Renal cortex interstitium (tissue), 15 donors: ENCODE data around the gene ACOT13. TPM values are rescaled to one million over a fixed set of nuclear protein-coding genes. Genes with fewer than 3 reads are reported as not detected.
"Not testable (repeated sequence)": the region's sequence is repeated elsewhere in the genome, so short reads cannot be mapped to it uniquely, and the experiment has no call there.

Experiments used
- DNase-seq, 11 donors: peaks; one replicate each; pipeline ENCODE4 v3.0.0-alpha.2; 2013; ENCODE audit warnings: low read depth in 9 of 11, low spot score in 4 of 11; ENCODE audit errors: extremely low read depth in 1 of 11
- long read RNA-seq, 16 experiments: transcript quantifications; one replicate each; lab custom pipeline, GENCODE V29; 2026
- polyA plus RNA-seq, 3 donors: library from polyadenylated mRNA; unstranded; fragments of 120-200 nt; gene quantifications; one replicate each; pipeline ENCODE4 v1.2.1, GENCODE V29; 2013; ENCODE audit not compliant: insufficient read length in 3 of 3

Gene ACOT13
- polyA plus RNA-seq, result 10 to 100 TPM; 30.8 to 40.3 (median 37.1) TPM
- long read RNA-seq, donor 1, full-length matches to known transcripts, result 31 of 42 reads
- long read RNA-seq, donor 1, partial matches to known transcripts, result 11 of 42 reads
- long read RNA-seq, donor 1, other reads (novel, unspliced or antisense), result 0 of 42 reads
- long read RNA-seq, donor 2, full-length matches to known transcripts, result 34 of 43 reads
- long read RNA-seq, donor 2, partial matches to known transcripts, result 9 of 43 reads
- long read RNA-seq, donor 2, other reads (novel, unspliced or antisense), result 0 of 43 reads
- long read RNA-seq, donor 3, full-length matches to known transcripts, result 53 of 182 reads
- long read RNA-seq, donor 3, partial matches to known transcripts, result 129 of 182 reads
- long read RNA-seq, donor 3, other reads (novel, unspliced or antisense), result 0 of 182 reads
- long read RNA-seq, donor 4, full-length matches to known transcripts, result 32 of 32 reads
- long read RNA-seq, donor 4, partial matches to known transcripts, result 0 of 32 reads
- long read RNA-seq, donor 4, other reads (novel, unspliced or antisense), result 0 of 32 reads
- long read RNA-seq, donor 5, result 0 reads
- long read RNA-seq, donor 6, full-length matches to known transcripts, result 28 of 219 reads
- long read RNA-seq, donor 6, partial matches to known transcripts, result 82 of 219 reads
- long read RNA-seq, donor 6, other reads (novel, unspliced or antisense), result 109 of 219 reads
- long read RNA-seq, donor 7, full-length matches to known transcripts, result 42 of 66 reads
- long read RNA-seq, donor 7, partial matches to known transcripts, result 24 of 66 reads
- long read RNA-seq, donor 7, other reads (novel, unspliced or antisense), result 0 of 66 reads
- long read RNA-seq, donor 8, result 0 reads
- long read RNA-seq, donor 9, full-length matches to known transcripts, result 37 of 43 reads
- long read RNA-seq, donor 9, partial matches to known transcripts, result 6 of 43 reads
- long read RNA-seq, donor 9, other reads (novel, unspliced or antisense), result 0 of 43 reads
- long read RNA-seq, donor 10, full-length matches to known transcripts, result 38 of 57 reads
- long read RNA-seq, donor 10, partial matches to known transcripts, result 19 of 57 reads
- long read RNA-seq, donor 10, other reads (novel, unspliced or antisense), result 0 of 57 reads
- long read RNA-seq, donor 11, full-length matches to known transcripts, result 19 of 19 reads
- long read RNA-seq, donor 11, partial matches to known transcripts, result 0 of 19 reads
- long read RNA-seq, donor 11, other reads (novel, unspliced or antisense), result 0 of 19 reads
- long read RNA-seq, donor 12, full-length matches to known transcripts, result 13 of 21 reads
- long read RNA-seq, donor 12, partial matches to known transcripts, result 8 of 21 reads
- long read RNA-seq, donor 12, other reads (novel, unspliced or antisense), result 0 of 21 reads
- long read RNA-seq, donor 13, result 0 reads
- long read RNA-seq, donor 14, full-length matches to known transcripts, result 26 of 33 reads
- long read RNA-seq, donor 14, partial matches to known transcripts, result 7 of 33 reads
- long read RNA-seq, donor 14, other reads (novel, unspliced or antisense), result 0 of 33 reads
- long read RNA-seq, donor 15, full-length matches to known transcripts, result 17 of 25 reads
- long read RNA-seq, donor 15, partial matches to known transcripts, result 8 of 25 reads
- long read RNA-seq, donor 15, other reads (novel, unspliced or antisense), result 0 of 25 reads
- long read RNA-seq, donor 16, full-length matches to known transcripts, result 66 of 76 reads
- long read RNA-seq, donor 16, partial matches to known transcripts, result 10 of 76 reads
- long read RNA-seq, donor 16, other reads (novel, unspliced or antisense), result 0 of 76 reads

DNA sequence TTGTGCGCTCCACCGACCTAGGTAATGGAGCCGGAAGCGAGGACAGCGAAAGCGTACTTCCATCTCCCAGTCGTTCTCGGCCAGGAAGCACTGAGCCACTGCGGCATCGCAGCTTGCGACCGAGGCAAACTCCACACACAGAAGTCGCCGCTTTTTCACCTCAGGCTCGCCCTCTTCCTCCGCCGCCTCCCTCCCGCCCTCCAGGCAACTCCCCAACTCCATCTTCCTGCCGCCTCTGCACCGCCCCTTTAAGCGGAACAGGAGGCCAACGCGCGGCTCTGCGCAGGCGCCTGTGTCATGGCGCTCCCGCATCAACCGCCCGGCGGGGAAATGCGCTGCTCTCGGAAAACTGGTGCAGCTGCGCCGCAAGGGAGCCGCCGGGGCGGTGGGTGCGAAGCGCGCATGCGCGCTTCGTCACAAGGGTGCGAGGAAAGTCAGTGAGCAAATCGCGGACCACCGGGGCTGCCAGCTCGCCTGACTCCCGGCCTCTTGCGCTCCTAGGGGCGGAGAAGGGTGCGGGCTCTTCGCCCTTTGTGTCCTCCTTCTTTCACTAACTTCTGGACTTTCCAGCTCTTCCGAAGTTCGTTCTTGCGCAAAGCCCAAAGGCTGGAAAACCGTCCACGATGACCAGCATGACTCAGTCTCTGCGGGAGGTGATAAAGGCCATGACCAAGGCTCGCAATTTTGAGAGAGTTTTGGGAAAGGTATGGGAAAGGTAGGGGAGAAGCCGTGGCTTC is at the start of gene ACOT13, which contains the start of gene TDP2:
TSS of gene ACOT13 (plus strand) at position 437 of the 737 bp plus-strand sequence. CDS start at position 624, 187 bp downstream.
TSS of gene TDP2 (minus strand) at position 259 of the 737 bp plus-strand sequence. CDS start at position 222, 37 bp downstream.
- peak; percentile 91 to 99 (median 97) for DNase-seq

DNA sequence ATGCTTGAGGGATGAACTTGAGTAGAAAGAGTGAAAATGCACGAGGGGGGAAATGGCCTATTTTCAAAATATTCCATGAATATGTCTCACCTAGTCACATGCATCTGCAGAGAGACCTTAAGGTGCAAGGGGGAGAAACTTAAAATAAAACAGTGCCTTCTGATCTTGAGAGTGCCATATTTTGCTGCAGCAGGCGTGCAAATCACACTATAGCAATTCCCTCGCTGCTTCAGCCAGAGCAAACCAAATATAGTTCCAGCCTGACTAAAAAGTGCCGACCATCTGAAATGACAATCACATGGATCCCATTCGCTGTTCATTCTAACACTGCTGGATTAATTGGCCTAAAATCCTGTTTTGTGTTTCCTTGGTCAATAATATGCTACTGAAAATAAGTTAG is 47.2 kb upstream of the ACOT13 start:
- no peak for DNase-seq

DNA sequence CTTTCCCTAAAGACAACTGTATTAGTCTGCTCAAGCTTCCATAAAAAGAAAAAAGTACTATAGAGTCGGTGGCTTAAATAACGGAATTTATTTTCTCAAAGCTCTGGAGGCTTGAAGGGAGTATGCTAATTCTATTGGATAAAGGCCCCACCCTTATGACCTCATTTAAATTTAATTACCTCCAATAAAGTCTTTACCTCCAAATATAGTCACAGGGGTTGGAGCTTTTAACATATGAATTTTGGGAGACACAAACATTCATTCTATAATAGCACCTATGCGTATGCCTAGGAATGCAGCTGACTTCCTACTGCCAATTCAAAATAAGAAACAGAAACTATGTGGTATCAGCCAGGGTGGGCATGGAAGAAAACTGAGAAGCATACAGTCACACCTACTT is 46.2 kb upstream of the ACOT13 start:
- DNase-seq, result no peak

DNA sequence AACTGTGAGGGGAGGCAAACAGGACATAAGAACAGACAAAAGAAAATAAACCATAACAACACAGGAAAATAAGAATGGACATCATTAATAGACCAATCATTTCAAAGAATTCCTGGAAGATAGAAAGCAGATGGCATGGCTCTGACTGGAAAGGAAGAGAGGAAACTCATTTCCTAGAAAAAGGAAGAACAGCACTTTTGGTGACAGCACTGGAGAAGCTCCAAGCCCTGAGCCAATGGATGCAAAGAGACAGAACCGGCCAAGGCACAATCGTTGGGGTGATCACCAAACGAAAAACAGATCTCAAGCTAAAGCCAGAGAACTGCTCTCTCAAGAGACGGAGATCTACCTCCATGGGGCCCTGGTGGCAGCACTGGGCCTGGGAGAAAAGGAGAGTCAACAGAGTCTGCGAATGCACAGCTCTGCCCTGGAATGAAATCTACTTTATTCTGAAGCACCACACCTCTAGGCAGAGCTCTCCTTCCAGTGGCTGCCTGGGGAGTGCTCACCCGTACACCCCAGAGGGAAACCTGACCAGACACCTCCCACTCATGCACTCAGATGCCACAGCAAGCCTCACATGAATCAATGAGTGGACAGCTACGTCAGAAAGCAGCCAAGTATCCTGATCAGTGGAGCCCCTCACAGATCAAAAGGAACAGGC is 45.1 kb upstream of the ACOT13 start:
- DNase-seq, result peak in 6 of 11 donors; percentile 17 to 46 (median 36)

DNA sequence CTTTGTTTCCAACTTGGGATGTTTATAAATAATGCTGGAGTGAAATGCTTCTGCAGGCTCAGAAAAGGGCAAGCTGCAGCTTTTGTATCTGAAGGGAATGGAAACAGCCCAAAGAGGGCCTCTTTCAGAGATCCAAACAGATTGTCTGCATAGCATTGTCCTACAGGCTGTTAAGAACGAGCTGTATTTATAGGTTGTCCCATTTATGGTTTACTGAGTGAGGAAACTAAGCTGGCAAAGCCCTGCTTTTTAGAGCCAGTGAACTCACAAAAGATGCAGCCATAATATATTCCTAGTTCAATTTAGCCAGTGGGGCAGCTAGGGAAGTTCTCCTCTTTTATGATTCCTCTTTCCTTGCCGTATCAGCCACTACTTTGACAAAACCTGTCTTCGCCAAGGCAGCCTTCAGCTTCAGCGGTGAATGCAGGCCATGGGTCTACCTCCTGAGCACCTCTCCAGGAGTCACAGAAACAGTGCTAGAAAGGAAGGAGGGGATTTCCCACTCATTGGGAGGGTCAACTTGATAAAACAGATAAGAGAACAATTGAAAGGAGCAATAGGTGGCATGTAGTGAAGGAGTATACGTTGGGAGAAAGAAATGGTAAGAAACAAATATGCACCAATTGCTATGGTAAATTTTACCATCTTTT is 35.9 kb upstream of the ACOT13 start:
- DNase-seq, result peak in 1 of 11 donors; percentile 8

DNA sequence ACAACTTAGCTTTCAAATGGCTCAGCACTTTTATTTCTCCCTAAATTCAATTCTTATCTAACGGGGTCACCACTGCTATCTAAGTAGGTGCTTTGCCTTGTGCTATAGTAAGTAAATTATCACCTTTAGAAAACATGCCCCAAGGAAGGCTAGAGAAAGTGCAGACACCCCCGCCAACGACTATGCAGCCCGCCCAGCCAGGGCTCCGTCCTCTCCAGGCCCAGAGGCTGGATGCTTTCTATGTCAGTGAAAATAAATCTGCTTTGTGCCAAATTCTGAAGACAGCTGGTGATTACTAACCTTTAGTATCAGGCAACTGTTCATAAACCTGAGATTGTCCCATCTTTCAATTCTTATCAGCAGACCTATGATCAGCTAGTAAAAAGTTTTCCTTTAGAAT is 35.2 kb upstream of the ACOT13 start:
- no peak for DNase-seq

DNA sequence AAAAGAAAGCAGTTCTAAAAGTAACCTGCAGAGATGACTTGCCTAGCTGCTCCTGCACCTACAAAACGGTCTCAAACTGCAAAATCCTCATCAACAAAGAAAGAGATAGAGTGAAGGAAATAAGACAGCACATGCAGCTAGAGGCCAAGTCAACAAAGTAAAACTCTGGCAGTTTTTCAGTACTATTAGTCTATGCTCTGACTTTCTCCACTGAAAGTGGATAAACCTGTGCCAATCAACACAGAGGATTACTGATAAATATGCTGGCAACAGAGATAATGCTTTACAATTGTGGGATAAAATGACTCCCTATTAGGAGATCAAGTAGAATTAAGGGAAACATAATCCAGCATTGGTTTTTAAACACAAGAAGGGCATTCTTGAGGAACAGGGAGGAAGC is 34.3 kb upstream of the ACOT13 start:
- DNase-seq, result no peak

DNA sequence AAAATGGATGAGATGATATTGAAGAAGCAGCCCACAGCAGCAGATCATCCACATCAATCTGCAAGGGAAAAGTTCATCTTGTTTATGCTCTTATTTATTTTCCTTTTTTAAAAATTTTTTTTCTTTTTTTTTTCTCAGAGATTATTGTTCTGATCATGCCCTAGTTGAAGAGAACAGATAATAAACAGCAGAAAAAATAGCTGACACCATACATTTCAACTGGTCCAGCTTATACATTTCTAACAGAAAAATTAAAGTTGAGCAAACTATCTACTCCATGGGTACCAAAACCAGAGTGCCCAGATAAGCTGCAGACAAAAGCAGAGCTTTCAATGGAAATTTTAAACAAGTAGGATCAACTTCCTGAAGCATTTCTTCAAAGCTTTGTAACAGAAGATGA is 30.2 kb upstream of the ACOT13 start:
- no peak for DNase-seq

DNA sequence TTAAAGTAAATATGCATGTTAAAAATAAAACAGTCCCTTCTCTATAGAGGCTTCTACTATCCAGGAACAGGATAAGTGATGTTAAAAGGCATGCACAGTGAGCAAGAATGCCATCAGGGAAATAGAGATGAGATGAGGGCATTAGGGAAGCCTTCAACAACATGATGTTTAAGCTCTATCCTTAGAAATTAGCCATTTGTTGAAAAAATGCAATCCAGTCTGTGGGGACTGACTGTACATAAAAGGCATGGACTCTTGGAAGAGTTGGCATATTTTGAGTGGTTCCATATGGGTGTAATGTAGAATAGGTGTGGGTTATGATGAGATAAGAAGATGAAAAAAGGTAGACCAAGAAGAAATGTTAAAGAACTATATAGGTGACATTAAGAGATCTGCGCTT is 26.7 kb upstream of the ACOT13 start:
- no peak for DNase-seq

DNA sequence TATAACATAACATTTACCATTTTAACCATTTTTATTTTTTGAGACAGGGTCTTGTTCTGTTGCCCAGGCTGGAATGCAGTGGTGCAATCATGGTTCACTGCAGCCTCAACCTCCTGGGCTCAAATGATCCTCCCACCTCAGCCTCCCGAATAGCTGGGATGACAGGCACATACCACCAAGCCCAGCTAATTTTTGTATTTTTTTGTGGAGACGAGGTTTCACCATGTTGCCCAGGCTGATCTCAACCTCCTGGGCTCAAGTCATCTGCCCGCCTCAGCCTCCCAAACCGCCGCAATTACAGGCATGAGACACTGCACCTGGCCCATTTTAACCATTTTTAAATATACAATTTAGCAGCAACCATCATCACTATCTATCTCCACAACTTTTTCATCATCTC is 26.2 kb upstream of the ACOT13 start:
- DNase-seq, result not testable (repeated sequence)

DNA sequence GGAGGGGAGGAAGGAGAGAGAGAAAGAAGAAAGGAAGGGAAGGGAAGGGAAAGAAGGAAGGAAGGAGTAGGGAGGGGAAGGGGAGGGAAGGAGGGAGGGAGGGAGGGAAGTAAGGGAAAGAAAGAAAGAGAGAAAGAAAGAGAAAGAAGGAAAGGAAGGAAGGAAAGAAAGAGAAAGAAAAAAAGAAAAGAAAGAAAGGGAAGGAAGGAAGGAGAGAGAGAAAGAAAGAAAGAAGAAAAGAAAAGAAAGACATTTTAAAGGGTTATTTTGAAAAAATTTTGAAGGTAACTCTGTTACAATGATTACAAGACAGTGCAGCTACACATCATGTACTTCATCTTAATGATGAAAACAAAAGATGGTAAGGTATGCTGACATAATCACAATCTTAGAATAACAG is 24.8 kb upstream of the ACOT13 start:
- no peak for DNase-seq

DNA sequence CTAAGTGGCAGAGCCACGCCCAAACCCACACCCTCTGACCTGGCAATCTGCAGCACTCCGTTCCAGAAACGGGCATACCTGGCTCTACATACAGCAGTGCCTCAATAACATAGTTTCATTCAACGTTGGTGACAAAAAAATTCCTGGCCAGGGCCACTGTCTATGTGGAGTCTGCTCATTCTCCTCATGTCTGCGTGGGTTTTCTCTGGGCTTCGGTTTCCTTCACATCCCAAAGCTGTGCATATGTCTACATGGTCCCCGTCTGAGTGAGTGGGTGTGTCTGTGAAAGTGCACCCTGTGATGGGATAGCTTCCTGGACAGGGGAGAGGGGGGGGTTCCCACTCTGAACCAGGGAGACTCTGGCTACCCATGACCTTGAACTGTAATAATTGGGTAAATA is 23.0 kb upstream of the ACOT13 start:
- no peak for DNase-seq

DNA sequence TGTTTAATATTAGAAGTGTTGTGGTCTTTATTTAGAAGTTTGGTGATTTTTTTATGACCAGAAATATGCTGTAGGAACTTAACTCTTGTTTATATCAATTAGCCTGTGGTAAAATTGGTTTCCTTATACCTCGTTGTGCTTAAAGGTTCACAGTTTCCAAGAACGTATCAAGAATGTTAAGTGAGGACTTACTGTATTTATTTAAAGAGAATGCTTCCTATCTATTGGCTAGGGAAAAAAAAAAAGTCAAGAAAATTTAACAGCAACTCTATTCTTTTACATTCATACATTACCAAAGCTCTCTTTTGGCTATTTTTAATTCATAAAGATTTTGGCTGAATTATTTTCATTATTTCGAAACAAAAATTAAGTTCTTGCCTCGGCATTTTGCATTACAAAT is 22.5 kb upstream of the ACOT13 start:
- no peak for DNase-seq

DNA sequence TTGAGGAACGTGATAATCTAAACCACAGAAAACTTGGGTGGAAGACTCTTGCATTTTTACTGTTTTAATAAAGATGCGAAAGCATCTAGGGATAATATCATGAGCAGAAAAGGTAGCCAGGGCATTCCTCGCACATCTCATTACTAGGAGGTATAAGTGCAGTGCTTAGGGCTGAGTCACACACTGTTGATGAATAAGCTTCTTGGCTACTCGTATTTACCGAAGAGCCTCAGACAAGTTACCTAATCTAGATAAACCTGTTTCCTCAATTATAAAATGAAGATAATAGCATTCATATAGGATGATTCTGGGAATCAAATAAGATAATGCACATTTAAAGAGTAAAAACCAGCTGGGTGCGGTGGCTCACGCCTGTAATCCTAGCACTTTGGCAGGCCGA is 20.1 kb upstream of the ACOT13 start:
- DNase-seq, result no peak

DNA sequence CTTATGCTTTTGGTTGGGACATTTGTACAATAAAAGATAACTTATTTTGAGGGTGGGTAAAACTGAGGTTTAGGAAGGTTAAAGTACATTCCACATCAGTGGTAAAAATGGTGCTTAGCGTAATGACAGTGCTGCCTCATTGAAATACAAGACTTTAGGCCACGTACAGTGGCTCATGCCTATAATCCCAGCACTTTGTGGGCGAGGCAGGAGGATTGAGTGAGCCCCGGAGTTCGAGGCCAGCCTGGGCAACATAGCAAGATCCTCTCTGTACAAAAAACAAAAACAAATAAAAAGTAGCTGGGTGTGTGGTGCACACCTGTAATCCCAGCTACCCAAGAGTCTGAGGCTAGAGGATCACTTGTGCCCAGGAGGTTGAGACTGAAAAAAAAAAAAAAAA is 18.6 kb upstream of the ACOT13 start:
- DNase-seq, result no peak

DNA sequence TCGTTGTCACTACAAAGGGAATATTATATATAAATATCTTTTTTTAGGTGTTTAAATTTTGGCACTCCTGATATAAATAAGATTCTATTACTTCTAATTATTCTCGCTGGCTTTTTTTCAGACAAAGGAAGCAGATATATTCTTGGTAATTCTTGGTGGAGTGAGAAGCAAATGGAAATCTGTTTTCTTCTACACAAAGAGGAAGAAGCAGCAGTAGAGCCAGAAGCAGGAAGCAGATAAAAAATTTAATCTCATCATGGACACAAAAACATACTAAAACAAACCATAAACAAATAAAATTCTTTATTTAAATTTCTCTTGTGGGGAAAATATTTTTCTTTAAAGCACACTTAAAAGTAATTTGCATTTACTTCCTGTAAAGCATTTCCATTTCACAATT is 17.2 kb upstream of the ACOT13 start:
- DNase-seq, result no peak
